HCT116 (cell line): Measurements from ENCODE around the gene HS6ST3. TPM values are rescaled to one million over a fixed set of nuclear protein-coding genes. Genes with fewer than 3 reads are reported as not detected.

Experiments
- ATAC-seq: fragments of 200-7000 bp; cut with Tn5 transposase; 2 replicates; pipeline ENCODE4 v1.9.1; 2020; ENCODE audit warnings: mild to moderate bottlenecking, moderate library complexity
- BruUV-seq: library from RNA; stranded (reverse); fragments of 400-500 nt; replicated peaks from 2 replicates; lab custom pipeline; 2021; lab: Mats Ljungman, UMichigan
- CTCF ChIA-PET: fragments of 300-600 bp; sonication (Branson Sonifier 250); formaldehyde crosslinking; loops from one replicate; lab custom pipeline; 2021; ENCODE audit warnings: antibody characterized with exemption; lab: Charles Lee
- POLR2A ChIA-PET: fragments of 300-600, 350-600 bp; sonication (Branson Sonifier 250); formaldehyde crosslinking; loops from one replicate; lab custom pipeline; 2021; ENCODE audit warnings: antibody characterized with exemption; lab: Charles Lee
- RAD21 ChIA-PET, 2 experiments: fragments of 300-600 bp; sonication (Branson Sonifier 250); formaldehyde crosslinking; loops; one replicate each; lab custom pipeline; 2023; ENCODE audit warnings: low total read pairs in 2 of 2; ENCODE audit not compliant: uncharacterized antibody in 2 of 2, unreplicated experiment in 2 of 2, low non-redundant PET in 1 of 2; lab: Charles Lee
- DNase-seq: peaks from one replicate; pipeline ENCODE4 v3.0.0-alpha.2; 2010; ENCODE audit warnings: low read depth, low spot score
- H2AFZ ChIP-seq: fragments of 200-600 bp; shearing (Covaris generic), sonication (generic); 2 replicates; pipeline ENCODE4 v1.6.1; 2017; ENCODE audit warnings: low read depth, mixed run types, mixed read lengths, antibody characterized with exemption, low read length; ENCODE audit not compliant: poor library complexity, severe bottlenecking
- H3K27ac ChIP-seq: 2 replicates; pipeline ENCODE4 v1.5.1; 2012; ENCODE audit warnings: low read depth, low read length
- H3K27me3 ChIP-seq: fragments of 200-600 bp; sonication (generic); 2 replicates; pipeline ENCODE4 v1.6.1; 2016; ENCODE audit warnings: mixed run types, low read length, mixed read lengths; ENCODE audit not compliant: insufficient read depth
- H3K36me3 ChIP-seq, 2 experiments: fragments of 200-500 bp in 1 of 2; fragments of 200-600 bp in 1 of 2; sonication (Bioruptor generic) in 1 of 2; sonication (generic) in 1 of 2; 2 replicates each; pipeline versions ENCODE4 v1.5.1 to v1.6.1; 2014 to 2016; ENCODE audit warnings: low read length in 2 of 2, inconsistent platforms in 1 of 2, mixed read lengths in 1 of 2, mixed run types in 1 of 2; ENCODE audit not compliant: insufficient read depth in 2 of 2, control insufficient read depth in 1 of 2
- H3K4me1 ChIP-seq, 2 experiments: fragments of 200-600 bp in 1 of 2; sonication (generic) in 1 of 2; 2 replicates each; pipeline versions ENCODE4 v1.5.1 to v1.6.1; 2012 to 2017; ENCODE audit warnings: low read length in 2 of 2, inconsistent platforms in 1 of 2, mild to moderate bottlenecking in 1 of 2, mixed read lengths in 1 of 2, mixed run types in 1 of 2, moderate library complexity in 1 of 2; ENCODE audit not compliant: insufficient read depth in 2 of 2, control insufficient read depth in 1 of 2
- H3K4me2 ChIP-seq: fragments of 200-600 bp; sonication (generic); 2 replicates; pipeline ENCODE4 v1.6.1; 2017; ENCODE audit warnings: mixed run types, low read length, mixed read lengths
- H3K4me3 ChIP-seq, 2 experiments: fragments of 200-600 bp in 1 of 2; sonication (generic) in 1 of 2; replicated peaks in 1 of 2; 2 replicates each; pipeline ENCODE4 v1.5.1; 2011 to 2016; ENCODE audit warnings: low read length in 2 of 2, control low read depth in 1 of 2, low read depth in 1 of 2, mild to moderate bottlenecking in 1 of 2, mixed read lengths in 1 of 2, mixed run types in 1 of 2
- H3K79me2 ChIP-seq: fragments of 200-600 bp; sonication (generic); 2 replicates; pipeline ENCODE4 v1.6.1; 2017; ENCODE audit warnings: mild to moderate bottlenecking, mixed run types, low read length, moderate library complexity, mixed read lengths; ENCODE audit not compliant: insufficient read depth
- H3K9ac ChIP-seq: fragments of 200-600 bp; sonication (generic); 2 replicates; pipeline ENCODE4 v1.6.1; 2016; ENCODE audit warnings: low read length, mixed read lengths
- H3K9me2 ChIP-seq: fragments of 200-600 bp; sonication (generic), shearing (Covaris generic); 2 replicates; pipeline ENCODE4 v1.6.1; 2017; ENCODE audit warnings: mixed run types, mild to moderate bottlenecking, moderate library complexity; ENCODE audit not compliant: insufficient read depth
- H3K9me3 ChIP-seq, 2 experiments: fragments of 200-500 bp in 1 of 2; fragments of 200-600 bp in 1 of 2; sonication (Bioruptor generic) in 1 of 2; sonication (generic) in 1 of 2; 2 replicates each; pipeline ENCODE4 v1.6.1; 2014 to 2017; ENCODE audit warnings: low read length in 2 of 2, mixed read lengths in 2 of 2, inconsistent platforms in 1 of 2, low read depth in 1 of 2, mild to moderate bottlenecking in 1 of 2, mixed run types in 1 of 2, moderate library complexity in 1 of 2; ENCODE audit not compliant: control insufficient read depth in 1 of 2, insufficient read depth in 1 of 2
- H4K20me1 ChIP-seq: fragments of 200-600 bp; sonication (generic), shearing (Covaris generic); 2 replicates; pipeline ENCODE4 v1.6.1; 2017; ENCODE audit warnings: mixed run types, mild to moderate bottlenecking, moderate library complexity; ENCODE audit not compliant: insufficient read depth
- CEBPB ChIP-seq: IDR thresholded peaks from 2 replicates; pipeline ENCODE4 v1.6.1; 2012; ENCODE audit warnings: low read depth
- CTCF ChIP-seq, 3 experiments: fragments of 200-600 bp in 1 of 3; sonication (generic) in 1 of 3; IDR thresholded peaks in 2 of 3; conservative IDR thresholded peaks in 1 of 3; 2 replicates each; pipeline ENCODE4 v1.5.1; 2012 to 2017; ENCODE audit warnings: low read depth in 2 of 3, low read length in 2 of 3, antibody characterized with exemption in 1 of 3, borderline replicate concordance in 1 of 3, control low read depth in 1 of 3, mild to moderate bottlenecking in 1 of 3, mixed read lengths in 1 of 3, mixed run types in 1 of 3, moderate library complexity in 1 of 3; ENCODE audit not compliant: insufficient read depth in 1 of 3
- EGR1 ChIP-seq: IDR thresholded peaks from 2 replicates; pipeline ENCODE4 v1.6.1; 2012; ENCODE audit warnings: low read depth
- EZH2 ChIP-seq: fragments of 200-600 bp; sonication (generic); IDR thresholded peaks from 2 replicates; pipeline ENCODE4 v1.6.1; 2017; ENCODE audit warnings: antibody characterized with exemption, mixed run types
- JUND ChIP-seq: IDR thresholded peaks from 2 replicates; pipeline ENCODE4 v1.6.1; 2012
- MAX ChIP-seq: IDR thresholded peaks from 2 replicates; pipeline ENCODE4 v1.6.1; 2012
- POLR2A ChIP-seq: IDR thresholded peaks from 2 replicates; pipeline ENCODE4 v1.7.0; 2011; ENCODE audit warnings: borderline replicate concordance; ENCODE audit not compliant: insufficient read depth, insufficient read length; ENCODE audit errors: extremely low read depth
- POLR2AphosphoS5 ChIP-seq: IDR thresholded peaks from 2 replicates; pipeline ENCODE4 v1.6.1; 2011; ENCODE audit warnings: mild to moderate bottlenecking, low read depth, low read length, moderate library complexity
- RAD21 ChIP-seq: IDR thresholded peaks from 2 replicates; pipeline ENCODE4 v1.6.1; 2012; ENCODE audit warnings: low read depth, mild to moderate bottlenecking
- SP1 ChIP-seq: IDR thresholded peaks from 2 replicates; pipeline ENCODE4 v1.6.1; 2012; ENCODE audit warnings: low read depth
- TCF7L2 ChIP-seq: IDR thresholded peaks from 2 replicates; pipeline ENCODE4 v1.7.0; 2011; ENCODE audit warnings: borderline replicate concordance, inconsistent platforms; ENCODE audit not compliant: insufficient read depth, insufficient read length; ENCODE audit errors: extremely low read depth
- ZFX ChIP-seq: fragments of 450-650 bp; IDR thresholded peaks from 2 replicates; pipeline ENCODE4 v1.6.1; 2017
- intact Hi-C: fragments of 100-400 bp; cut with micrococcal nuclease; formaldehyde crosslinking; loops from 2 replicates; pipeline ENCODE4 v1.10.0; 2022
- total RNA-seq: library from RNA; stranded (reverse); gene quantifications from one replicate; pipeline ENCODE4 v1.2.1, GENCODE V29; 2021; ENCODE audit not compliant: unreplicated experiment

Gene HS6ST3
- total RNA-seq, 1 experiment from 2014 or later: 0.10 TPM

- no TSS peak for BruUV-seq
- Histone ChIP-seq H3K79me2 (no peaks in the 10 kb centered on the region), H3K27ac (no peak overlapping the region), H3K4me3 (no peak overlapping the region), H3K9me2 (no peaks in the 10 kb centered on the region), H3K9me3 (no peaks in the 10 kb centered on the region), H4K20me1 (no peaks in the 10 kb centered on the region), H3K27me3 (peaks cover 34% of the 10 kb centered on the region), H3K9ac (no peak overlapping the region), H3K4me2 (no peak overlapping the region), H3K36me3 (no peaks in the 10 kb centered on the region), H3K4me1 (no peaks in the 10 kb centered on the region), H2AFZ (no peak overlapping the region)
- ChIA-PET CTCF (no interaction called here), POLR2A (no interaction called here), RAD21 (no interaction called here)
- DNase-seq (no peak), ATAC-seq (no peak)
- intact Hi-C loops: no loop called here
- no peak for TF ChIP-seq POLR2A
- TF ChIP-seq POLR2AphosphoS5: no peak
- no peak for TF ChIP-seq EZH2
- TF ChIP-seq JUND: no peak
- no peak for TF ChIP-seq RAD21
- TF ChIP-seq ZFX: no peak
- no peak for TF ChIP-seq EGR1
These were observed 653.6 kb downstream of the HS6ST3 start for GRCh38 chr13:96743296-96744089.

GRCh38 chr13:96744367-96745331 lies 654.7 kb downstream of the HS6ST3 start:
- RAD21 ChIA-PET: no interaction called here
- Histone ChIP-seq H3K27me3 (peaks cover 38% of the 10 kb centered on the region), H3K79me2 (no peaks in the 10 kb centered on the region), H3K9me3 (no peaks in the 10 kb centered on the region), H3K4me3 (no peak overlapping the region), H3K4me1 (no peaks in the 10 kb centered on the region), H3K36me3 (no peaks in the 10 kb centered on the region), H3K9ac (no peak overlapping the region), H2AFZ (no peak overlapping the region), H3K4me2 (no peak overlapping the region), H4K20me1 (no peaks in the 10 kb centered on the region), H3K9me2 (no peaks in the 10 kb centered on the region), H3K27ac (no peak overlapping the region)
- ATAC-seq (no peak), DNase-seq (no peak)
- CTCF ChIA-PET: no interaction called here
- no TSS peak for BruUV-seq
- intact Hi-C loops: no loop called here
- POLR2A ChIA-PET: no interaction called here
- TF ChIP-seq EZH2 (no peak), SP1 (no peak), POLR2AphosphoS5 (no peak), JUND (no peak), CTCF (IDR thresholded peaks at IDR 0.05 in 2 of 3, conservative IDR thresholded peaks at IDR 0.05 in 1 of 3; ENCODE audit: borderline replicate concordance in 1 of 3, insufficient read depth in 1 of 3, low read depth in 2 of 3, low read length in 2 of 3) (no peak), MAX (no peak), RAD21 (no peak), CEBPB (no peak), TCF7L2 (no peak)
